ENCODE measurements around the gene ATP1B4.

The ATP1B4 gene

GRCh38 chrX:120406638-120407037 lies 44.7 kb downstream of the ATP1B4 start:
- peaks cover 7% of the 10 kb centered on the region for H3K9me3 Mint-ChIP-seq
- H3K4me3 Mint-ChIP-seq = no peak overlapping the region
- no peaks in the 10 kb centered on the region for H3K27me3 Mint-ChIP-seq
- no peaks in the 10 kb centered on the region for H3K4me1 Mint-ChIP-seq
- DNase-seq = no peak
- peak overlapping the region; percentile 14 for H3K27ac Mint-ChIP-seq
- H3K36me3 Mint-ChIP-seq = peaks cover 2% of the 10 kb centered on the region
- CTCF ChIA-PET = no interaction called here

- CTCF ChIA-PET = no interaction called here
- no peaks in the 10 kb centered on the region for H3K4me1 Mint-ChIP-seq
- no peak overlapping the region for H3K27ac Mint-ChIP-seq
- no peak overlapping the region for H3K4me3 Mint-ChIP-seq
- H3K36me3 Mint-ChIP-seq = peaks cover 2% of the 10 kb centered on the region
- H3K9me3 Mint-ChIP-seq = peaks cover 7% of the 10 kb centered on the region
- H3K27me3 Mint-ChIP-seq = no peaks in the 10 kb centered on the region
- DNase-seq = no peak
These were observed 46.3 kb downstream of the ATP1B4 start for GRCh38 chrX:120408168-120408567.

GRCh38 chrX:120419463-120419862 lies 57.6 kb downstream of the ATP1B4 start:
- Mint-ChIP-seq H3K36me3 (no peaks in the 10 kb centered on the region), H3K27ac (peak overlapping the region; percentile 80), H3K9me3 (no peaks in the 10 kb centered on the region), H3K4me3 (no peak overlapping the region), H3K4me1 (peaks cover 18% of the 10 kb centered on the region), H3K27me3 (no peaks in the 10 kb centered on the region)
- DNase-seq = peak; percentile 46
- CTCF ChIA-PET = no interaction called here

- DNase-seq = no peak
- no peak overlapping the region for H3K27ac Mint-ChIP-seq
- H3K27me3 Mint-ChIP-seq = no peaks in the 10 kb centered on the region
- H3K9me3 Mint-ChIP-seq = no peaks in the 10 kb centered on the region
- peaks cover 6% of the 10 kb centered on the region for H3K4me1 Mint-ChIP-seq
- no peak overlapping the region for H3K4me3 Mint-ChIP-seq
- H3K36me3 Mint-ChIP-seq = peaks cover 5% of the 10 kb centered on the region
- CTCF ChIA-PET = no interaction called here
These were observed 64.7 kb downstream of the ATP1B4 start for GRCh38 chrX:120426599-120426998.

GRCh38 chrX:120428309-120428708 lies 66.4 kb downstream of the ATP1B4 start:
- H3K36me3 Mint-ChIP-seq = peaks cover 18% of the 10 kb centered on the region
- CTCF ChIA-PET = no interaction called here
- peaks cover 6% of the 10 kb centered on the region for H3K4me1 Mint-ChIP-seq
- no peak overlapping the region for H3K27ac Mint-ChIP-seq
- no peak overlapping the region for H3K4me3 Mint-ChIP-seq
- DNase-seq = no peak
- H3K27me3 Mint-ChIP-seq = no peaks in the 10 kb centered on the region
- no peaks in the 10 kb centered on the region for H3K9me3 Mint-ChIP-seq

GRCh38 chrX:120429776-120430540 lies 68.1 kb downstream of the ATP1B4 start:
- peaks cover 20% of the 10 kb centered on the region for H3K36me3 Mint-ChIP-seq
- DNase-seq = no peak
- H3K9me3 Mint-ChIP-seq = no peaks in the 10 kb centered on the region
- no peak overlapping the region for H3K4me3 Mint-ChIP-seq
- CTCF ChIA-PET = no interaction called here
- H3K27ac Mint-ChIP-seq = no peak overlapping the region
- H3K27me3 Mint-ChIP-seq = no peaks in the 10 kb centered on the region
- peaks cover 6% of the 10 kb centered on the region for H3K4me1 Mint-ChIP-seq
